ENCODE data around the gene CUX1. TPM values are rescaled to one million over a fixed set of nuclear protein-coding genes. Genes with fewer than 3 reads are reported as not detected.

The CUX1 gene
- total RNA-seq, 4 donors from 2014 or later = 40.8 to 62.1 (median 43.8) TPM

GRCh38 chr7:101860316-101861217 lies 43.1 kb downstream of the CUX1 start:
- DNase-seq (ENCODE audit: low spot score in 2 of 2) = no peak
- no peak overlapping the region for H3K4me3 ChIP-seq (ENCODE audit: low read depth, poor library complexity, severe bottlenecking)
- no peak for TF ChIP-seq POLR2A (IDR thresholded peaks at IDR 0.05)
- TF ChIP-seq, protein P1, sequence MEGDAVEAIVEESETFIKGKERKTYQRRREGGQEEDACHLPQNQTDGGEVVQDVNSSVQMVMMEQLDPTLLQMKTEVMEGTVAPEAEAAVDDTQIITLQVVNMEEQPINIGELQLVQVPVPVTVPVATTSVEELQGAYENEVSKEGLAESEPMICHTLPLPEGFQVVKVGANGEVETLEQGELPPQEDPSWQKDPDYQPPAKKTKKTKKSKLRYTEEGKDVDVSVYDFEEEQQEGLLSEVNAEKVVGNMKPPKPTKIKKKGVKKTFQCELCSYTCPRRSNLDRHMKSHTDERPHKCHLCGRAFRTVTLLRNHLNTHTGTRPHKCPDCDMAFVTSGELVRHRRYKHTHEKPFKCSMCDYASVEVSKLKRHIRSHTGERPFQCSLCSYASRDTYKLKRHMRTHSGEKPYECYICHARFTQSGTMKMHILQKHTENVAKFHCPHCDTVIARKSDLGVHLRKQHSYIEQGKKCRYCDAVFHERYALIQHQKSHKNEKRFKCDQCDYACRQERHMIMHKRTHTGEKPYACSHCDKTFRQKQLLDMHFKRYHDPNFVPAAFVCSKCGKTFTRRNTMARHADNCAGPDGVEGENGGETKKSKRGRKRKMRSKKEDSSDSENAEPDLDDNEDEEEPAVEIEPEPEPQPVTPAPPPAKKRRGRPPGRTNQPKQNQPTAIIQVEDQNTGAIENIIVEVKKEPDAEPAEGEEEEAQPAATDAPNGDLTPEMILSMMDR (IDR thresholded peaks at IDR 0.05) = no peak
- 92 to 95% methylated on average over 11 of the region's 11 CpGs for WGBS, 2 donors
- intact Hi-C loops (cut with DNase I; ENCODE audit: low total_unique reads) = no loop called here

- TF ChIP-seq, protein P1 (IDR thresholded peaks at IDR 0.05) = no peak
- TF ChIP-seq POLR2A (IDR thresholded peaks at IDR 0.05) = no peak
- intact Hi-C loops (cut with DNase I; ENCODE audit: low total_unique reads) = no loop called here
- DNase-seq (ENCODE audit: low spot score in 2 of 2) = no peak
- no peak overlapping the region for H3K4me3 ChIP-seq (ENCODE audit: low read depth, poor library complexity, severe bottlenecking)
- 86 to 93% methylated on average over 8 of the region's 8 CpGs for WGBS, 2 donors
Measured at GRCh38 chr7:101861218-101861775, 43.9 kb downstream of the CUX1 start.

DNA sequence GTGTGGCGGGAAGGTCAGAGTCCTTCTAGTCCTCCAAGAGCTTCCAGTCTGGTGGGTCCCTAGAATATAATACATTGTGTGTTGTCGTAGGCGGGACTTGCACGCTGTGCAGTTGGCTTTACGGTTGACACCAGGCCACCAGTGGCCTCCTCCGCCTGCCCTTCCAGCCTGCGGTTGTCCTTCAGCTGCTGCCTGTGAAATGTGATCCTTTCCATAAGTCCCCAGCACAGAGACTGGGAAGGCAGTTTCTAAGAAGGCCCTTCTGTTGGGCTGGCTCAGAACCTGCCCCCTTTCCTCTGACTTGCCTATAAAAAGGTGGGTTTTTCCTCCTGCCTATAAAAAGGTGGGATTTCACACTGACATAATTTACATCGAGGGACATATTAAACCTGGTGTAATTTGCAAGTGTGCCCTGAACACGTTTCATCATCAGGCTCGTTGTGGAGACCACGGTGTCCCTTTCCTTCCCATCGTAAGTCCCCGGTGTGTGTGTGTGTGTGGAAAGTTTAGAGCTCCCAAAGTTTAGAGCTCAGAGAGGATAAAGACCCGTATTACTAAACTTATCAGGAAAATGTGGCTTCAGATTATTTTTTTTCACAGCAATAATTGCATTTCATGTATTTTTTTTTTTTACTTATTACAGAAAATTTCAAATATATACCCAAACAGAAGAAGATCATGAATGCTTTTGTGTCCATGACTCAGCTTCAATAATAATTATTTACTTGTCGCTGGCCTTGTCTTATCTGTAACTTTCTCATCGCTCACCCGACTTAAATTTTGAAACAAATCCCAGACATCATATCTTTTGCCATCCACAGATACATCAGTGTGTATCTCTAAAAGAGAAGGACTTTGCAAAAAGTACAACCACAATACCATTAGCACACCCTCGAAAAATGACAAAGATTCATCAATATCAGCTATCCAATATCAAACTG lies 45.1 kb downstream of the CUX1 start:
- H3K4me3 ChIP-seq (ENCODE audit: low read depth, poor library complexity, severe bottlenecking) = no peak overlapping the region
- no peak for TF ChIP-seq POLR2A (IDR thresholded peaks at IDR 0.05)
- TF ChIP-seq, protein P1 (IDR thresholded peaks at IDR 0.05) = no peak
- intact Hi-C loops (cut with DNase I; ENCODE audit: low total_unique reads) = no loop called here
- 88 to 91% methylated on average over 18 of the region's 18 CpGs for WGBS, 2 donors
- DNase-seq (ENCODE audit: low spot score in 2 of 2) = no peak

DNA sequence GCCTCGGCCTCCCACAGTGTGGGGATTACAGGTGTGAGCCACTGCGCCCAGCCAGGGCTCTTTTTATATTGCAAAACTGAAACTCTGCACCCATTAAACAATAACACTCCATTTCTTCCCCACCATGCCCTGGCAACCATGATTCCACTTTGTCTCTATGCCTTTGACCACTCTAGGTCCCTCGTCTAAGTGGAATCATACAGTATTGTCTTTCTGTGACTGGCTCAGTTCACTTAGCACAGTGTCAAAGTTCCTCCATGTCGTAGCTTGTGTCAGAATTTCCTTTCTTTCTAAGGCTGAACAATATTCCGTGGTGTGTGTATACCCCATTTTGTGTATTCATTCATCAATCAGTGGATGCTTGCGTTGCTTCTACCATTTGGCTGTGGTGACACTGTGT lies 46.2 kb downstream of the CUX1 start:
- TF ChIP-seq, protein P1 (IDR thresholded peaks at IDR 0.05) = no peak
- no peak for TF ChIP-seq POLR2A (IDR thresholded peaks at IDR 0.05)
- WGBS, 2 donors = 96 to 97% methylated on average over 6 of the region's 6 CpGs
- DNase-seq (ENCODE audit: low spot score in 2 of 2) = no peak
- H3K4me3 ChIP-seq (ENCODE audit: low read depth, poor library complexity, severe bottlenecking) = no peak overlapping the region
- intact Hi-C loops (cut with DNase I; ENCODE audit: low total_unique reads) = no loop called here

DNA sequence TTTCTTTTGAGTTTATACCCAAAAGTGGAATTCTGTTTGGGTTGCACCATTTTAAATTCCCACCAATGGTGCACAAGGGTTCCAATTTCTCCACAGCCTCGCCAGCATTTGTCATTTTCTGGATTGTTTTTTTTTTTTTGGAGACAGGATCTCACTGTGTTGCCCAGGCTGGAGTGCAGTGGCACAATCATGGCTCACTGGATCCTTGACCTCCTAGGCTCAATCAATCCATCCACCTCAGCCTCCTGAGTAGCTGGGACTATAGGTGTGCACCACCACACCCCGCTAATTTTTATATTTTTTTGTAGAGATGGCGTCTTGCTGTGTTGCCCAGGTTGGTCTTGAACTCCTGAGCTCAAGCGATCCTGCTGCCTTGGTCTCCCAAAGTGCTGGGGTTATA lies 46.6 kb downstream of the CUX1 start:
- intact Hi-C loops (cut with DNase I; ENCODE audit: low total_unique reads) = no loop called here
- no peak for TF ChIP-seq POLR2A (IDR thresholded peaks at IDR 0.05)
- TF ChIP-seq, protein P1 (IDR thresholded peaks at IDR 0.05) = no peak
- H3K4me3 ChIP-seq (ENCODE audit: low read depth, poor library complexity, severe bottlenecking) = no peak overlapping the region
- DNase-seq (ENCODE audit: low spot score in 2 of 2) = no peak
- WGBS, 2 donors = 97 to 100% methylated on average over 4 of the region's 4 CpGs

All from lower leg skin (tissue), 4 donors.